Measurements from ENCODE around the gene CDKAL1. TPM values are rescaled to one million over a fixed set of nuclear protein-coding genes. Genes with fewer than 3 reads are reported as not detected.
A peak's percentile ranks its signal among the peaks of the same experiment; 100 is the strongest.

CDKAL1 gene
- total and polyA plus RNA-seq, 2 of the 13 experiments (the other 11 are each of a cell fraction or from before 2014, with no cell fraction given), result 9.5 to 27.7 TPM

DNA sequence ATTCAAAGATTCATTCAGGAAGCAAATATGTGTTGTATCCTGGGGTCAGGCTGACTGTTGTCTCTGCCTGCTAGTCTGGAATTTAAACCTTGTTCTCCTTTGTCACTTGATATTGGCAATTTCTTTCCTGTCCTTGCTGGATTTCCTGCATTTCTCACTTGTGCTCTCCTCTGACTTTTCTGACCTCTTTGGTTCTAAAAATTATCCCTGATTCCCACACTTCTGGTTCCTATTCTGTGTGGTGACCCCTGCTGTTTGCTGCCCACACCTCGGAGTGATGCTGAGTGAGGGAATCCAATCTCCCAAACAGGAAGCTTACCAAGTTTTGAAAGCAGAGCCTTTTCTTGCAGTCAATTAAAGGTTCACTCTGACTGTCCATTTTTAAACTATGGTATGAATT is 345.3 kb downstream of the CDKAL1 start (continued):
- TF ChIP-seq FOXC1 (CRISPR knock-in tag; IDR thresholded peaks at IDR 0.05; ENCODE audit: borderline replicate concordance) (no peak), ZNF792 (CRISPR knock-in tag; IDR thresholded peaks at IDR 0.05) (peak; percentile 40; the same call in 1 of the 2 replicates), ZFAT (CRISPR knock-in tag; conservative IDR thresholded peaks at IDR 0.05) (no peak), DNMT1 (CRISPR knock-in tag; IDR thresholded peaks at IDR 0.05) (no peak), ZNF878 (CRISPR knock-in tag; IDR thresholded peaks at IDR 0.05) (no peak; the same call in 1 of the 2 replicates), RBM39 (IDR thresholded peaks at IDR 0.05; ENCODE audit: low read depth, low read length, poor library complexity, severe bottlenecking) (no peak), RARA (CRISPR knock-in tag; IDR thresholded peaks at IDR 0.05) (peak; percentile 44; the same call in 1 of the 2 replicates), PHF20 (CRISPR knock-in tag; IDR thresholded peaks at IDR 0.05) (no peak), ATF7-NPFF (CRISPR knock-in tag; IDR thresholded peaks at IDR 0.05; ENCODE audit: low read depth) (no peak), LCORL (IDR thresholded peaks at IDR 0.05) (no peak), LCORL (CRISPR knock-in tag; IDR thresholded peaks at IDR 0.05) (0 out of 2 replicates have a peak, but pooled peaks have one; percentile 32), ZFP37 (CRISPR knock-in tag; IDR thresholded peaks at IDR 0.05; ENCODE audit: borderline replicate concordance) (no peak), RFX3 (CRISPR knock-in tag; IDR thresholded peaks at IDR 0.05) (no peak), MLLT10 (CRISPR knock-in tag; IDR thresholded peaks at IDR 0.05) (no peak), ZNF124 (CRISPR knock-in tag; IDR thresholded peaks at IDR 0.05) (0 out of 2 replicates have a peak, but pooled peaks have one; percentile 33), NR1H2 (CRISPR knock-in tag; IDR thresholded peaks at IDR 0.05; ENCODE audit: borderline replicate concordance, low read depth) (no peak), BRCA1 (CRISPR knock-in tag; IDR thresholded peaks at IDR 0.05) (no peak), ELF3 (CRISPR knock-in tag; IDR thresholded peaks at IDR 0.05) (peak; percentile 69), CEBPB (IDR thresholded peaks at IDR 0.05; ENCODE audit: borderline replicate concordance, low read depth, low read length) (no peak), FOXP1 (IDR thresholded peaks at IDR 0.05) (no peak), FOXP1 (CRISPR knock-in tag; IDR thresholded peaks at IDR 0.05) (0 out of 2 replicates have a peak, but pooled peaks have one; percentile 11), NR2C2 (CRISPR knock-in tag; IDR thresholded peaks at IDR 0.05; ENCODE audit: borderline replicate concordance) (no peak), NFKB2 (CRISPR knock-in tag; IDR thresholded peaks at IDR 0.05; ENCODE audit: borderline replicate concordance) (no peak), ZSCAN31 (CRISPR knock-in tag; IDR thresholded peaks at IDR 0.05; ENCODE audit: low read depth) (no peak), ZNF468 (CRISPR knock-in tag; IDR thresholded peaks at IDR 0.05) (no peak), TEAD3 (CRISPR knock-in tag; optimal IDR thresholded peaks at IDR 0.05; ENCODE audit: borderline replicate concordance) (peak; percentile 72)
- TF ChIP-seq, protein P1, sequence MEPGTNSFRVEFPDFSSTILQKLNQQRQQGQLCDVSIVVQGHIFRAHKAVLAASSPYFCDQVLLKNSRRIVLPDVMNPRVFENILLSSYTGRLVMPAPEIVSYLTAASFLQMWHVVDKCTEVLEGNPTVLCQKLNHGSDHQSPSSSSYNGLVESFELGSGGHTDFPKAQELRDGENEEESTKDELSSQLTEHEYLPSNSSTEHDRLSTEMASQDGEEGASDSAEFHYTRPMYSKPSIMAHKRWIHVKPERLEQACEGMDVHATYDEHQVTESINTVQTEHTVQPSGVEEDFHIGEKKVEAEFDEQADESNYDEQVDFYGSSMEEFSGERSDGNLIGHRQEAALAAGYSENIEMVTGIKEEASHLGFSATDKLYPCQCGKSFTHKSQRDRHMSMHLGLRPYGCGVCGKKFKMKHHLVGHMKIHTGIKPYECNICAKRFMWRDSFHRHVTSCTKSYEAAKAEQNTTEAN (CRISPR knock-in tag; conservative IDR thresholded peaks at IDR 0.05), result no peak
- TF ChIP-seq, protein P2, sequence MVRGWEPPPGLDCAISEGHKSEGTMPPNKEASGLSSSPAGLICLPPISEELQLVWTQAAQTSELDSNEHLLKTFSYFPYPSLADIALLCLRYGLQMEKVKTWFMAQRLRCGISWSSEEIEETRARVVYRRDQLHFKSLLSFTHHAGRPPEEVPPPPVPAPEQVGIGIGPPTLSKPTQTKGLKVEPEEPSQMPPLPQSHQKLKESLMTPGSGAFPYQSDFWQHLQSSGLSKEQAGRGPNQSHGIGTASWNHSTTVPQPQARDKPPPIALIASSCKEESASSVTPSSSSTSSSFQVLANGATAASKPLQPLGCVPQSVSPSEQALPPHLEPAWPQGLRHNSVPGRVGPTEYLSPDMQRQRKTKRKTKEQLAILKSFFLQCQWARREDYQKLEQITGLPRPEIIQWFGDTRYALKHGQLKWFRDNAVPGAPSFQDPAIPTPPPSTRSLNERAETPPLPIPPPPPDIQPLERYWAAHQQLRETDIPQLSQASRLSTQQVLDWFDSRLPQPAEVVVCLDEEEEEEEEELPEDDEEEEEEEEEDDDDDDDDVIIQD (CRISPR knock-in tag; IDR thresholded peaks at IDR 0.05; ENCODE audit: low read depth), result peak; percentile 20; the same call in 1 of the 2 replicates
- TF ChIP-seq, protein P3, sequence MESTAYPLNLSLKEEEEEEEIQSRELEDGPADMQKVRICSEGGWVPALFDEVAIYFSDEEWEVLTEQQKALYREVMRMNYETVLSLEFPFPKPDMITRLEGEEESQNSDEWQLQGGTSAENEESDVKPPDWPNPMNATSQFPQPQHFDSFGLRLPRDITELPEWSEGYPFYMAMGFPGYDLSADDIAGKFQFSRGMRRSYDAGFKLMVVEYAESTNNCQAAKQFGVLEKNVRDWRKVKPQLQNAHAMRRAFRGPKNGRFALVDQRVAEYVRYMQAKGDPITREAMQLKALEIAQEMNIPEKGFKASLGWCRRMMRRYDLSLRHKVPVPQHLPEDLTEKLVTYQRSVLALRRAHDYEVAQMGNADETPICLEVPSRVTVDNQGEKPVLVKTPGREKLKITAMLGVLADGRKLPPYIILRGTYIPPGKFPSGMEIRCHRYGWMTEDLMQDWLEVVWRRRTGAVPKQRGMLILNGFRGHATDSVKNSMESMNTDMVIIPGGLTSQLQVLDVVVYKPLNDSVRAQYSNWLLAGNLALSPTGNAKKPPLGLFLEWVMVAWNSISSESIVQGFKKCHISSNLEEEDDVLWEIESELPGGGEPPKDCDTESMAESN (CRISPR knock-in tag; conservative IDR thresholded peaks at IDR 0.05), result no peak
- TF ChIP-seq, protein P4, sequence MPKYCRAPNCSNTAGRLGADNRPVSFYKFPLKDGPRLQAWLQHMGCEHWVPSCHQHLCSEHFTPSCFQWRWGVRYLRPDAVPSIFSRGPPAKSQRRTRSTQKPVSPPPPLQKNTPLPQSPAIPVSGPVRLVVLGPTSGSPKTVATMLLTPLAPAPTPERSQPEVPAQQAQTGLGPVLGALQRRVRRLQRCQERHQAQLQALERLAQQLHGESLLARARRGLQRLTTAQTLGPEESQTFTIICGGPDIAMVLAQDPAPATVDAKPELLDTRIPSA (CRISPR knock-in tag; IDR thresholded peaks at IDR 0.05; ENCODE audit: borderline replicate concordance), result no peak
